IPS-20b (cell line): Measurements from ENCODE around the gene SEMA4D.

Experiments used
- H3K27ac ChIP-seq: one replicate; pipeline ENCODE4 v1.5.1; 2013; ENCODE audit warnings: low read length
- H3K27me3 ChIP-seq: 2 replicates; pipeline ENCODE4 v1.6.1; 2013; ENCODE audit warnings: mild to moderate bottlenecking, low read length, inconsistent platforms; ENCODE audit not compliant: insufficient read depth
- H3K36me3 ChIP-seq: 2 replicates; pipeline ENCODE4 v1.6.1; 2013; ENCODE audit warnings: low read depth, mild to moderate bottlenecking, inconsistent platforms, low read length, moderate library complexity; ENCODE audit not compliant: insufficient read depth
- H3K4me1 ChIP-seq: 2 replicates; pipeline ENCODE4 v1.6.1; 2013; ENCODE audit warnings: mild to moderate bottlenecking, control low read depth, inconsistent platforms, low read length, moderate library complexity; ENCODE audit not compliant: insufficient read depth
- H3K4me3 ChIP-seq: 2 replicates; pipeline ENCODE4 v1.5.1; 2013; ENCODE audit warnings: mild to moderate bottlenecking, low read length, inconsistent platforms
- H3K9ac ChIP-seq: 2 replicates; pipeline ENCODE4 v1.6.1; 2013; ENCODE audit warnings: low read depth, mild to moderate bottlenecking, inconsistent platforms, low read length, moderate library complexity
- H3K9me3 ChIP-seq: 2 replicates; pipeline ENCODE4 v1.6.1; 2013; ENCODE audit warnings: mild to moderate bottlenecking, low read depth, low read length, inconsistent platforms; ENCODE audit not compliant: insufficient read depth

Gene SEMA4D

GRCh38 chr9:89458768-89459496 is 39.0 kb downstream of the SEMA4D start:
- H3K27me3 ChIP-seq: no peaks in the 10 kb centered on the region
- H3K27ac ChIP-seq: peak overlapping the region; percentile 48
- no peak overlapping the region for H3K4me3 ChIP-seq
- peaks cover 11% of the 10 kb centered on the region for H3K36me3 ChIP-seq
- H3K9me3 ChIP-seq: no peaks in the 10 kb centered on the region
- H3K4me1 ChIP-seq: peaks cover 21% of the 10 kb centered on the region
- H3K9ac ChIP-seq: peak overlapping the region; percentile 8; the same call in 1 of the 2 replicates

DNA sequence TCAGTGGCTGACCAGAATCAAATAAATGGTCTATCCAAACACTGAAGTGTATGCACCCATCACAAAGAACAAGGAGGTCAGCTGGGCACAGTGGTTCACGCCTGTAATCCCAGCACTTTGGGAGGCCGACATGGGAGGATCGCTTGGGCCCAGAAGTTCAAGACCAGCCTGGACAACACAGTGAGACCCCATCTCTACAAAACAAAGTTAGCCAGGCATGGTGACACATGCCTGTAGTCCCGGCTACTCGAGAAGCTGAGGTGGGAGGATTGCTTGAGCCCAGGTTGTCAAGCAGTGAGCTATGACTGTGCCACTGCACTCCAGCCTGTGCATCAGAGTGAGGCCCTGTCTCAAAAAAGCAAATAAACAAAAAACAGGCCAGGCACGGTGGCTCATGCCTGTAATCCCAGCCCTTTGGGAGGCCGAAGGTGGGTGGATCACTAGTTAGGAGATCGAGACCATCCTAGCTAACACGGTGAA is 40.5 kb downstream of the SEMA4D start:
- Histone ChIP-seq H3K27me3 (no peaks in the 10 kb centered on the region), H3K9ac (no peak overlapping the region), H3K4me1 (peaks cover 21% of the 10 kb centered on the region), H3K36me3 (peaks cover 12% of the 10 kb centered on the region), H3K9me3 (no peaks in the 10 kb centered on the region), H3K4me3 (no peak overlapping the region), H3K27ac (no peak overlapping the region)

DNA sequence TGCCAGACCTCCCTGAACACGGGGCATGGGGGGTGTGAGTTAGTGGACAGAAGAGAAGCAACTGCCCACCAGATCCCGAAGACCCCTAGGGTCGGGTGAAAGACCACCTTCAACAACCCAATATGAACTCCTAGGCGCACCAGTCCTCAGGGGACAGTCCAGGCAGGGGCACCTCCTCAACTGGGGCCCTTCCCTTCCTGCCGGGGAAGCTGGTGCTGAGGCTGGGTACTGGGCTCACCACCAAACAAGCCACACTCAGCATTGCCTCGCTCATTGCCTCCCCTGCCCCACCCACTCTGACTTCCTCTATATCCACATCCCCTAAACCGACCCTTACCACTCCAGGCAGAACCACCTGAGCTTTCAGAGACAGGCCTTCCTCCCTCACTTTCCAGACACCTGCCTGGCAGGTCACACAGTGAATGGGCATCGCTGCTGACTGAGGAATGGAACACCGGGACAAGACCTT is 42.5 kb downstream of the SEMA4D start:
- no peak overlapping the region for H3K9ac ChIP-seq
- H3K4me1 ChIP-seq: peaks cover 13% of the 10 kb centered on the region
- no peaks in the 10 kb centered on the region for H3K27me3 ChIP-seq
- no peaks in the 10 kb centered on the region for H3K9me3 ChIP-seq
- peaks cover 12% of the 10 kb centered on the region for H3K36me3 ChIP-seq
- no peak overlapping the region for H3K27ac ChIP-seq
- H3K4me3 ChIP-seq: no peak overlapping the region

DNA sequence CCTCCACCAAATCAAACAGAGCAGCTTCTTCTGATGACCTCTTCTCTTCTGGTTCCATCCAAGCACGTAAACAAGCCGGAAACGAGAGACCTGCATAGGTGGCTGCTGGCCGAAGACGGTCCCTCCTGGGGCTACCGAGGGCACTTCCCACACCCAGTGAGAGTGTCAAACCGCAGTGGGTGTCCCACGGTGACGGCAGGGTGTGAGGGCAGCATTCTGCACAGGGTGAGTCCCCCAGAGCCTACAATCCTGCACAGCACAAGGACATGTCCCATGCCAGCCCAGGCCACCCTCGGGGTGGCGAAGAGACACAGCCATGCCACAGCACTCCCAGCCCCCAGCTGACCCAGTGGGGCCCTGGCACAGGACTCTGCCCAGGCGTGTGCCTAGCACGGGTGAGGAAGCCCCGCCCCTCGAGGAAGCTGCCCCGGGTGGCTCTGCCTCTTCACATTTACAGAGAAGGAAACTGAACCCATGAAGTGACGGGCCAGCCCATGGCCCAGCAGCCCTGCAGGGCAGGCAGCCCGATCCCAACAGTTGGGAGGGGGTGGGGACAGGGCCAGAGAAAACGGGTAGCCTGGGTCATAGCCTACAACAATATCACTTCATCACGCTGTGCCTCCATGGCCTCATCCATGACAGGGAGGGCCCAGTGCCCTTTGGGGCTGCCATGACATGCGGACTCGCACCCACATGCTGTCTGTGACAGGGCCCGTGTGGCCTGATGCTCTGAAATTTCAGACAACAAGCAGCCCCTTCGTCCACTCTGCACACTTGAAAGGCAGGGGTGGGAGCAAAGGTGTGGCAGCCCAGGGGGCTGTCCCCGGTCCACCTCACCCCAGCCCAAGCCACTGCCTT is 43.2 kb downstream of the SEMA4D start:
- Histone ChIP-seq H3K4me3 (no peak overlapping the region), H3K4me1 (peaks cover 7% of the 10 kb centered on the region), H3K9me3 (no peaks in the 10 kb centered on the region), H3K36me3 (peaks cover 12% of the 10 kb centered on the region), H3K27ac (no peak overlapping the region), H3K27me3 (no peaks in the 10 kb centered on the region), H3K9ac (no peak overlapping the region)

DNA sequence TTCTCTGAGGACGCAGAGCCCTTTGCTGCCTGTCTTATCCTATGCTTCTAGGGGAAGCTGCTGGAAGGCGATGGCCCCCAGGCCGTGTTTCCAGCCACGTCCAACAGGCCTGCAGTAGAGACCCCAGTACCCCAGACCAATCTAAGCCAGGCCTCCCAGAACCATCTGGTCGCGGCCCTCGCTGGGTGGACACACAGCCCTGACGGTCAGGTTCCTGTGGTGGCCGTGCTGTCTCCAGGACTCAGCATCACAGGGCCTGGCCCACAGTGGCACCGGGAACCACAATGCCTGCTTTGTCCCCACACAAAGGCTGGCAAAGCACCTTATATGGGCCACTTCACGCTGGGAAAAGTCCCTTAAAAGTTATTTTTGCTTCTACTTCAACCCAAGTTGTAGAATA is 44.5 kb downstream of the SEMA4D start:
- H3K4me1 ChIP-seq: no peaks in the 10 kb centered on the region
- no peaks in the 10 kb centered on the region for H3K27me3 ChIP-seq
- no peaks in the 10 kb centered on the region for H3K9me3 ChIP-seq
- no peak overlapping the region for H3K27ac ChIP-seq
- peaks cover 19% of the 10 kb centered on the region for H3K36me3 ChIP-seq
- no peak overlapping the region for H3K9ac ChIP-seq
- H3K4me3 ChIP-seq: no peak overlapping the region

GRCh38 chr9:89452561-89452960 is 45.4 kb downstream of the SEMA4D start:
- H3K27ac ChIP-seq: no peak overlapping the region
- no peaks in the 10 kb centered on the region for H3K4me1 ChIP-seq
- no peaks in the 10 kb centered on the region for H3K27me3 ChIP-seq
- peaks cover 19% of the 10 kb centered on the region for H3K36me3 ChIP-seq
- no peaks in the 10 kb centered on the region for H3K9me3 ChIP-seq
- no peak overlapping the region for H3K9ac ChIP-seq
- no peak overlapping the region for H3K4me3 ChIP-seq

GRCh38 chr9:89450213-89450612 is 47.7 kb downstream of the SEMA4D start:
- Histone ChIP-seq H3K27me3 (no peaks in the 10 kb centered on the region), H3K4me3 (no peak overlapping the region), H3K9ac (no peak overlapping the region), H3K36me3 (peaks cover 23% of the 10 kb centered on the region), H3K4me1 (no peaks in the 10 kb centered on the region), H3K27ac (no peak overlapping the region), H3K9me3 (no peaks in the 10 kb centered on the region)

DNA sequence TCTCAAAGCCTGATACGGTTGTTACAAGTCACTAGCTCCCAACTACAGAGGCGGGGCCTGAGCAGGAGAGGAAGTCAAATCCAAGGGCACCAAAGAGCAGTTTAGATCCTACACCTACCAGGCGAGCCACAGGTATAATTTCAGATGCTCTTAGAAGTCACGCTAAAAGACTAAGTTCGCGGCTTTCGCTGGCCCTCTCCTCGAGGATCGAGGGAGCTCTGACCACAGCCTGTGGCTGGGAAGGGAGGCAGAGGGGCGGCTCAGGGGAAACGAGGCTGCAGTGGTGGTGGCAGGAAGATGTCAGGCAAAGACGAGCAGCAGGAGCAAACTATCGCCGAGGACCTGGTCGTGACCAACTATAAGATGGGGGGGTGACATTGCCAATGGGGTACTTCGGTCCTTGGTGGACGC is 48.6 kb downstream of the SEMA4D start:
- Histone ChIP-seq H3K36me3 (peaks cover 16% of the 10 kb centered on the region), H3K27me3 (no peaks in the 10 kb centered on the region), H3K4me3 (no peak overlapping the region), H3K4me1 (no peaks in the 10 kb centered on the region), H3K9ac (no peak overlapping the region), H3K27ac (no peak overlapping the region), H3K9me3 (no peaks in the 10 kb centered on the region)

DNA sequence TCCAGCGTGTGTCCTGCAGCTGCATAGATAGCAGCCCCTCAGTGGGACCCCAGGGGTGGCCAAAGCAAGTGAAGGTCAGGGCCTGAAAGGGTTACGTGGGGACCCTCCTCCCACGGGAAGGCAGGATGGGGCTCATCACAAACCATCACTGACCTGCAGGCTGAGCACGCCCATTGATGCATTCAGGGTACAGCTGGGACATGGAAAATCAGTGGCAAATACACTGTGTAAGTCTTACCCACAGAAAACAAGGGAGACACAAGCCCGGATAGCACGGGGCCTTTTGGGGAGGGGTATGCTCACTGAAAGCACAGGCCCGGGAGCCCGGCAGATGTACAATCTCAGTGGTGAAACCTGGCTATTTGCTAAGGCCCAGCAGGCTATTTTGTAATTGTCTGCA is 49.1 kb downstream of the SEMA4D start:
- H3K4me1 ChIP-seq: no peaks in the 10 kb centered on the region
- H3K9me3 ChIP-seq: no peaks in the 10 kb centered on the region
- no peak overlapping the region for H3K27ac ChIP-seq
- no peak overlapping the region for H3K9ac ChIP-seq
- H3K27me3 ChIP-seq: no peaks in the 10 kb centered on the region
- H3K36me3 ChIP-seq: peaks cover 12% of the 10 kb centered on the region
- no peak overlapping the region for H3K4me3 ChIP-seq

- Histone ChIP-seq H3K4me1 (no peaks in the 10 kb centered on the region), H3K9me3 (no peaks in the 10 kb centered on the region), H3K9ac (no peak overlapping the region), H3K27me3 (no peaks in the 10 kb centered on the region), H3K27ac (no peak overlapping the region), H3K4me3 (no peak overlapping the region), H3K36me3 (peaks cover 12% of the 10 kb centered on the region; the same call in 1 of the 2 replicates)
These were observed 49.5 kb downstream of the SEMA4D start for GRCh38 chr9:89448381-89448780.

- Histone ChIP-seq H3K9ac (no peak overlapping the region), H3K4me3 (no peak overlapping the region), H3K27ac (no peak overlapping the region), H3K36me3 (peaks cover 12% of the 10 kb centered on the region; the same call in 1 of the 2 replicates), H3K27me3 (no peaks in the 10 kb centered on the region), H3K4me1 (no peaks in the 10 kb centered on the region; the same call in 1 of the 2 replicates), H3K9me3 (no peaks in the 10 kb centered on the region)
These were observed 50.5 kb downstream of the SEMA4D start for GRCh38 chr9:89447416-89447815.
